SKM-1 treated with dmso at 0.1 percent for 144 hours (cell line): ENCODE measurements around the gene ASIC3.

Experiments
- DNase-seq: peaks from one replicate; lab custom pipeline; 2025; ENCODE audit not compliant: unreplicated experiment; lab: John Stamatoyannopoulos, UW

The ASIC3 gene

DNA sequence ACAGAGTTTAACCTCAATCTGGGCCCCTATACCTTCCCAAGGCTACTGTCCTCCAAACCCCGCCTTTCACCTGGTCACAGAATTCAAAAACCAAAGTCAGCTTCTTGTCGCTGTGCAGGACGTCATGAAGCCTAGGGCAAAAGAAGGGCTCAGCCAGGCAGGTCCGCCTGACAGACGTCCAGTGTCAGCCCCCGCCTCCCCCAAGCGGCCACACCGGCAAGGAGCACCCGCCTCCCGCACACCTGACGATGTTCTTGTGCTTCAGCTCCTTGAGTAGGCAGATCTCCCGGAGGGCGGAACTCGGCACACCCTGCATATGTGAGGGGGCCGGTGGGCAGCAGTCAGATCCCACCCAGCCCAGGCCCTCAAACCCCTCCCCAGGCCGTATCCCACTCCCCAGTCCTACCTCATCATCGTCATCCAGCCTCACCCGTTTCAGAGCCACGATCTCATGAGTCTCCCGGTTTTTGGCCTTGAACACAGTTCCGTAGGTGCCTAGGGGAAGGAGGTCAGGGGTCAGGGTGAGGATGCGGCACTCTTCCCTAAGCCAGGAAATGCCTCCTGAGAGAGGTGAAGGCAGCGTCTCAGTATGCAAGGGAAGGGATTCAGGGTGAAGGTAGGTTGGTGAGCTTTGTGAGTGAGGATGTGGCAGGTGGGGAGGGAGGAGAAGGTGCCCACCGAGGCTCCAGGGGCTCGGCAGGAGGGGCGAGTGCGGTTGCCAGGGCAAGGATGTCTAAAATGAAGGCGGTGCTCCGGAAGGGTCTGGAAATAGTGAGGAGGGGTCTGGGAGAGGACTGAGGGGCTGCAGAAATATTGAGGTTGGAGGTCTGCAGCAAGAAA is 8.6 kb downstream of the ASIC3 start:
- no peak for DNase-seq

DNA sequence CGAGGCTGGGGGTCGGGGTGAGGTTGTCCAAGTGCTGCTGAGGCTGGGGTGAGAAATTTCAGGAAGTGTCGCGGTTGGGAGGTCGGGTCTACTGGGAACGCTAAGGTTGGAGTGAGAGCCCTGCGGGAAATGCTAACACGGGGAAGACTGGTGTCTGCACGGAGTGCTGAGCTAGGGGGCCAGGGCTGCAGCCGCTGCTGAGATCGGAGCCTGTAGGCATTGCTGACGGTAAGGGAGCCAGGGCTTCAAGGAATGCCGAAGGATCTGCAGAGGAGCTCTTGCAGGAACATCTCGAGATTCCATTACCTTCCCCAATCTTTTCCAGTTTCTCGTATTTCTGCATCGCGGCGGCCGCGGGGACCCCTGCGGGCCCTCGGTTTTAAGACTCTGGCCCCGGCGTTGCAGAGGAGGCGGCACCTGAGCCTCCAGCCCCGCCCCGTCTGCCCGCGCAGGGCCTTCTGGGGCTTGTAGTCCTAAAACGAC is 9.2 kb downstream of the ASIC3 start, which contains the start of gene CDK5:
Gene CDK5, minus strand, starts transcription at position 392 of the 483 bp plus-strand sequence. Its CDS starts 49 bp downstream, at position 343.
- no peak for DNase-seq

DNA sequence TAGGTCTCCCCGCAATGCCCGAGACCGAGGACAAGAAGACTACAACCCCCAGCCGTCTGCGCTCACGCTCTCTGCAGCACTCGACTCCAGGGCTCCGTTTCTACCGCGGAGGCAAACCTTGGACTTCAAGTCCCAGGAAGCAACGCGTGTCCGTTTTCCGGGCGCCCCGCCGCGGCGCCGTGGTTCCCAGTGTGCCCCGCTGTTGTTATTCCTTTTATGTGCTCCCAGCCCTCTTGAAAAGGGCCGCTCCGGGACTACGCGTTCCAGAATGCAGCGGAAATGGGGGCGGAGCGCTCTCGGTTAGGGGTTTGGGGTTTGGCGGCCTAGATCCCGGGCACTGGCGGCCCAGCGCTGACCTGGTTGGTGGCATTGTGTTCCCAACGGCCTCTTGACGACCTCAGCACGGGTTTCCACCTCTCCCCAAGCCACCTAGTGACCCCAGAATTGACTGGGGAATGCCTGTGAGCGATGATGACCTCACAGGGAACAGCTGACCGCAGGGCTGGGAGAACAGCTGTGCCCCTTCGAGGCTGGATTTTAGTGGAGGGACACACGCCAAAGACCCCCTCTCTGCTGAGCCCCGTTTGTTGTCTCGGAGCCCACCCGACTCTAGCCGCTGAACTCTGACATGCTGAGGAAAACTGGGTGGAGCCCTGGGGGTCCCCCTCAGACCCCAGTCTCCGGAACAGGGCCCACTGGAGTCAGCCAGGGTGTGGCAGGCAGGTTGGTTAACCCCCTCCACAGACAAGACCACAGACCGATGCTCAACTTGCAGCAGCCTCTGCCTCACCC is 9.9 kb downstream of the ASIC3 start:
- DNase-seq: peak; percentile 85

DNA sequence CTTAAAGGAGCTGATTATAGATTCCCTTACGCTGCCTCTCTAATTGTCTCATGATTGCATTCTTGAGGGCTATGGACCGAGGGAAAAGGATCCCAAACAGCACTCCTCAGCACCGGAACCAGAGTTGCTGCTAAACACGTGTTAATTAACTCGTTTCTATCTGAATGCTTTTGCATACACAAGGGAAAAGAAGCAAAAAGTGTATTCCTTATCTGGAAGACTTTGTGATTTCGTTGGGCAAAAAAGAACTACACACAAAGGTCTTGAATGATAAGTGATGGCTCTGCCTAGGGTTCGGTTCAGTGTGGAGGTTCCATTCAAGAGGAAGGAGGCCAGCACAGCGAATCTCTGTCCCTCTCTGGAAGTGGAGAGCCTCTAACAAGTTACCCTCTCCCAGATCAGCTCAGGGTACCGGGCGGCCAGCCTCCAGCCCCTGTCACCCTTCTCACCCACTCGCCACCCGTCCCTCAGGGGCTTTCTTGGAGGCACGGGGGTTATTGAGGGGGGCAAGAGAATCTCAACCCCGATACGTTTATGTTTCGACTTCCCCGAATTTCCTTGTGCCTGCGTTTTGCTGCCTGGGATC is 10.5 kb downstream of the ASIC3 start:
- DNase-seq: no peak

DNA sequence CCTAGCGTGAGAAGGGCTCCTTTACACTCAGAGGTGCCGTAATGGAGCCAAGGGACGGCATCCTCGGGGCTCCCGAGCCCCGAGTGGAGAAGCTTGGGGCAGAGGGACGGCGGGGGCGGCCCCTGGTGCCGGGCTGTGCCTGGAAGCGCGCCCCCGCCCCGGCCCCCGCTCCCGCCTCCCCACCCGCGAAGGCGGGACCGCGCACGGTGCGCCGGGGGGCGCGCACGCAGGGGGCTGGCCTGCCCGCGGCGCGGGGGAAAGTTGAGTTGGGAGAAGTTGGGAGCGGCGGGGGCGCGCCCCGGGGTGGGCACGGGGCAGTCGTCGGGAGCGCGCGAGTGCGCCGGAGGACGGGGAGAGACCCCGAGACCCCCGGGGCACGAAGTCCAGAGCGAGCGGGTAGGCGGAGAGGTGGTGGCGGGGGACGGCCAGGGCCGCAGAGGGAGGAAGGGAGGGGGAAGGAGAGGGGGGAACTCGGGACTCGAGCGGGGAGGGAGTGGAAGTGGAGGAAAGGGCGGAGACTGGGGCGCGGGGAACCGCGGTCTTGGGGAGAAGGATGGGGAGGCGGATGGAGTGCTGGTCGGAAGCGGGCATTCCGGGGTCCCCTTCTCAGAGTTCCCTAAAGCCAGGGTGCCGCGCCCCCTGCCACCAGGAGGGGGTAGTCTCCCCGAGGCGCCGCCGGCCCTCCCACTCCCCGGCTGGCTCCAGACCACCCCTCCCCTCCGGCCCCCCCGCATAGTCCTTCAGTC is 11.2 kb downstream of the ASIC3 start, which contains the start of gene SLC4A2:
Gene SLC4A2, plus strand, starts transcription at position 223 of the 746 bp plus-strand sequence. CDS start 2,399 bp downstream, outside the sequence.
- peak; percentile 35 for DNase-seq

DNA sequence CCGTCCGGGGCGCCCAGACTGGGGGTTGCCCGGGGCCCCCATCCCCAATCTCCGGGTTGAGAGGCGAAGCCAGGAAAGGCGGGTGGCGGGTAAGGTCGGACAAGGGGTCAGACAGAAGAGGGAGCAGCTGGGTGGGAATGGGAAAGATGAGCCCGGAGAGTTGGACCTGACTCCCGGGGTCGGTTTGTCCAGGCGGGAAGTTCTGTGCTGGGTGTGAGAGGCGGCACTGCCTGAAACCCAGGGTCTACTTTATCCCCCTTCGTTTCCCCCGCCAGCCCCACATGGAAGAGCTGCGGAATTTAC is 11.7 kb downstream of the ASIC3 start:
- DNase-seq: no peak

DNA sequence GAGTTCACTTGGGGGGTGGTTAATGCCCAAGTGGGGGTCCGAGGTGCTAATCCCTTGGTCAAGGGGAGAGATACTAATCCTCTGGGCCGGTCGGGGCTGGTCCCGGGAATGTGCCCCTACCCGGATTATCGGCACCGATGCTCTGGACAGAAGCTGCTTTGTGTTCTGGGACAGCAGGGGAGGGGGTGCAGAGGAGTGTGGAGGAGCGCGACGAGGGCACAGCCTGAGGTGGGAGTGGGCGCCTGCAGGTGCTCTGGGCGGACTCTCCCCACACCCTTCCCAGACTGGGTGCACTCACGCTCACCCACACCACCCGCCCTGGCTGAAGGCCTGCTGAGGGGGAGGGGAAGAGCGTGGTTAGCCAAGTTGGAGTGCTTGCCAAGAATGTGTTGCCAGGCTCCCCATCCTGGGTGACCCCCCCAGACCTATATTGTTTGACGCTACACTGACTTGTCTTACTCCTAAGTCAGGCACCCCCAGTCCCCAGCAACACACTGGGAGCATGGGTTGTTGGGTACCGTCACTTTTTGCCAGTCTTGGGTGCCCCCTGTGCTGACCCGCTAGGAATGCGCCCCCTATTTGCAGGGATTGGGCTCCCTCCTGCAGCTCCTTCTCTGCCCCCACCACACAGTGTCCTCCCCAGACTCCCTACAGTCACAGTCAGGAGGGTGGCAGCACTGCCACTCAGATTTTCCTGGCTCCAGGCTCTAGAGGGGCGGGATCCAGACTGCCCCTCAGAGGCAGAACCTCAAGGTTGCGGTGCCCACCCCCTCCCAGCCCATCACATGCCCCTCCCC is 12.3 kb downstream of the ASIC3 start:
- DNase-seq: no peak

DNA sequence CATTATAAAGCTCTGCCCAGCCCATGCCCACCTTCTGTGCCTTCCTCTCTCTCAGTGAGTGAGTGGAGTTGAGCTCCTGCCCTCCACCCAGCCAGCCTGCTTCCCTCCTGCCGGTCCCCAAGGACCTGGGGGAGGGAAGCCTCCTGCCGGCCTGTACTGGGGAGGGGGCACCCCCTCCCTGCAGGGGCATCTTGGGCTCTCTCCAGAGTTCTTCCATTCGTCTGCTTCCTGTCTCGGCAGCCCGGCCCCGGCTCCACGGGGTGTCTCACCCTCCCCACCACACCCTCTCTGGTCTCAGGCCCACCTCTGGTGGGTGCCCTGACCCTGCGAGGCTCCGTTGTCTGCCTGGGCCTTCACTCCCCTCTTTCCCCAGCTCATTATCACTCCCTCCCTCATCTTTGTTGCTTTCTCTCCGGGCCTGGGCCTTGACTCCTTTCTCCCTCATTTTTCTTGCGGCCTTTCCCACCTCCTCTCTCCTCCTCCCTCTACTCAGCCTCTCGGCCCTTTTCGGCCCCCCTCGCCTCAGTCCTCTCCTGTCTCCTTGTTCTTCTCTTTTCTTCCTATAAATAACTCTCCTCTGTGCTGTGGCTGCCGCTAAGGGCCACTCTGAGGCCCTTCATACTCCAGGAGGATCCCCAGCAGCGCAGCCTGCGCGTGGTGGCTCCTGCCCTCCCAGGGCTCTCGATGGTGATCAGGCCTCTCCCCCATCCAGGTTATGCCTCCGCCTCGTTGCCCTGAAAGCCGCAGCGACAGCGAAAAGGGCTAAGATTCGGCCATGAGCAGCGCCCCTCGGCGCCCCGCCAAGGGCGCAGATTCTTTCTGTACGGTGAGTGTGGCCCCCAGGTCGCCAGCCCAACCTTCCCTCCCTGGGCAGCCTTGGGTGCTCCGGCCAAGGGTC is 13.1 kb downstream of the ASIC3 start:
- DNase-seq: no peak

DNA sequence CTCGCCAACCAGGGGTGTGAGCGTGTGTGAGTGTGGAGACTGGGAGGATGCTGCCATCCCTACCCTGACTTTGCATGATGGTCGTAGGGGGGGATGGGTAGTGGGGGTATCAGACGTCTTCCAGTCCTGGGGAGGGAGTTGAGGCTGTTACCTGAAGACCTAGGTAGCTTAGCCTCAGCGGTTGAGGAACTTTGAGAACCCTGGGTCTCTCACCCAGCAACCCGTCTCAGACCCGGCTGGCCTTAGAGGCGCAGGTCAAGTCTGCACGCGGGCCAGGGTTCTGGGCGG is 13.7 kb downstream of the ASIC3 start:
- DNase-seq: no peak

DNA sequence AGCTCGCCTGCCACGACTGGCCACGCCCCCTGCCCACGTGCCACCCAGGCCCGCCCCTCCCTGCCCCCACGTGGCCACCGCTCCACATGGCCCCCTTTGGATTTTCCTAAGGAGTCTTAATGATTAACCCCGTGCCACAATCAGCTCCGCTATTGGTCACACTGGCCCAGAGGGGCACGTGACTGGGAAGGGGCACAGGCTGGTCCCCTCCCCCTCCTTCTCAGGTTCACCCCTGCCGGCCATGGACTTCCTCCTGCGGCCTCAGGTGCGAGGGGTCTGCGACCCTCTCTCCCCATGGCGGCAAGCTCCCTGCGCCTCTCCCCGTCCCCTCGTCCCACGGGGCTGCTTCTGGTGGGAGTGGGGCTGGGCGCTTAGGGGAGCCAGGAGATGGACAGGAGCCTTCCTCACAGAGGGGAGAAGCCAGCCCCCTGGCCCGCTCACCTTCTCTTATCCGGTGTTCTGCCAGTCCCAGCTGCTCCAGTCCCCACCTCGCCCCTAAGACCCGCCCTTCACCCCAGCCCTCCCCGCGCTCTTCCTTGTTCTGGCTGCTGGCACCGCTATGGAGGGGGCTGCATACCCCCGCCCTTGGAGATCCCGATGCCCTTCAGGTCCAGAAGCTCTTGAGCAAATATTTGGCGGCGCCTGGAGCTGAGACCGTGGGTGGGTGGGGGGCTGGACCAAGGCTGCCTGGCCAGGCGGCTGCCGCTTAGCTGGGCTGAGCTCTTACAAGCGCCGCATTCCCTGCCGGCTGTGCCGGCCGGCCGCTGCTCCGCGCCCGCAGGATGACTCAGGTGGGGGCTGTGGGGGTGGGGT is 14.3 kb downstream of the ASIC3 start:
- DNase-seq: no peak

DNA sequence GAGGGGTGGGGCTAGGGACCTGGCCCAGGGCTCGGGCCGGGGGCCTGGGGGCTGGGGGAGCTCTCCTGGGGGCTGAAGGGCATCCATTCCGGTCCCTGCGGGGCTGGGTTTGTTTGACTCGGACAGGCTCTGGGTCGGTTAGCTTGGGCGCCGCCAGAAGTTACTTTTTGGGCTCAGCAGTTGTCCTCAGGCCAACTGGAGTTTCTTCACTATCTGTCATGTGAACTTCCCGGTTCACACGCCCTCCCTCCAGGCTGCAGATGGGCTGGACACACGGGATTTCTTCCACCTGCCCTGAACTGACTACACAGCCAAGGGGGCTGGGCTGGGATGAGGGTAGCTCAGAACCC is 14.9 kb downstream of the ASIC3 start:
- no peak for DNase-seq

DNA sequence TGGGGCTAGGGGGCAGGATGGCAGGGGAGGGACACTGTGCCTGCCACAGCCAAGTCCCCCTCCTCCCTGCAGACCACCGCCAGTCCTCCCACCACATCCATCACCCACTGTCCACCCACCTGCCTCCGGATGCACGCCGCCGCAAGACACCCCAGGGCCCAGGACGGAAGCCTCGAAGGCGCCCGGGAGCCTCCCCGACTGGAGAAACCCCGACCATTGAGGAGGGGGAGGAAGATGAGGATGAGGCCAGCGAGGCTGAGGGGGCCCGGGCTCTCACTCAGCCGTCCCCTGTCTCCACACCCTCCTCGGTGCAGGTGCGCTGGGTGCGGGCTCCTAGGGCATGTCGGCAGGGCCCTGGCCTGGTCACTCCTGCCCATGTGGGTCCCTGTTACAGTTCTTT is 16.1 kb downstream of the ASIC3 start:
- no peak for DNase-seq

DNA sequence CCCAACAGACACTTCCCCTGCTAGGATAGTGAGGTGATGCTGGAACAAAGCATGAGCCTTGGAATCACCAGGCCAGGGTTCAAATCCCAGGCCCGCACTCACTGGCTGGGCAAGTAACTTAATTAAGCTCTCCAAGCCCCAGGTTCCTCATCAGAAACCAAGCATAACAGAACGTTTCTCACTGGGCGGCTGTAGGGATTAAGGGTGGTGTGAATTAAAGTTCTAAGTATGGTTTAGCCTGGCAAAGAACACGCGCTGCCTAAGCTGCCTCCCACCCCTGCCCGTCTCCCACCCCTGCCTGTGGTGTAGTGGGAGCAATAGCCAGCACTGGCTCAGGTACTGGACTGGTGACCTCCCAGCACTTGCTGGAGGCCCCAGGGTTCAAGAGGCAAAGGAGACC is 16.7 kb downstream of the ASIC3 start:
- no peak for DNase-seq

DNA sequence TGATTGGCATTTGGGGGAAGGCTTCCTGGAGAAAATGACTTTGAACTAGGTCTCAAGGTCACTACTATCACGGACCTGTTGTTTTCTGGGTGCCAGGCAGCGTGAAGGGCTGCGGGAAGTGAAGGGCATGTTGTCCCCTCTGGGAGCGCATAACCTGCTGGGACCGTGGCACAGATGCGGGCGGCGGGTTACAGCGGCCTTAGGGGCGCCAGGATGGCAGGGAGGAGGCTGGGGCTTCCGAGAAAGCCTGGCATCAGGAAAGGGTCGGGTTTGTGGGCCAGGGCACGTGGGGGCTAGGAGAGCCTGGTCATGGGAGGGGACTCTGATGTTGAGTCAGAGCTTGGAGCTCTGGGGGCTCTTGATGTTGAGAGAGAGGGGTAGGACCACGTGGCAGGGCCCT is 17.2 kb downstream of the ASIC3 start:
- DNase-seq: no peak

DNA sequence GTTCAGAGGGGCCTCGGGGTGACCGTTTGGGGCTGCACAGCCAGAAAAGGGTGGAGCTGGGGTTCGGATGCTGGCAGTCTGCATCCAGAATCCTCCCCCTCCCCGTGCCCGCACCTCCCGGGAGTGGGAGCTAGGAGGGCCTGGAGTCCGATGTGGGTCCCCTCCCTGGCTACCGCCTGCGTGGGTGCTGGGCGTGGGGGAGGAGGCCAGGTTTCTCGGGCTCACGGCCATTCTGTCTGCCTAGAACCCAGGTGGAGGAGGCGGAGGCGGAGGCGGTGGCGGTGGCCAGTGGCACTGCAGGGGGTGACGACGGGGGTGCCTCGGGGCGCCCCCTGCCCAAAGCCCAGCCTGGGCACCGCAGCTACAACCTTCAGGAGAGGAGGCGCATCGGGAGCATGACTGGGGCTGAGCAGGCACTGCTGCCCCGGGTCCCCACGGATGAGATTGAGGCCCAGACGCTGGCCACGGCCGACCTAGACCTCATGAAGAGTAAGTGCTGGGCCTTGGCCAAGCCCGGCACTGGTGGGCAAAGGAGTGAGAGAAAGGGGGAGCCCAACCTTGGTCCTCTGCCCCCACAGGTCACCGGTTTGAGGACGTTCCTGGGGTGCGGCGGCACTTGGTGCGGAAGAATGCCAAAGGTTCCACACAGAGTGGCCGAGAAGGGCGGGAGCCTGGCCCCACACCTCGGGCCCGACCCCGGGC is 18.1 kb downstream of the ASIC3 start:
- DNase-seq: no peak

DNA sequence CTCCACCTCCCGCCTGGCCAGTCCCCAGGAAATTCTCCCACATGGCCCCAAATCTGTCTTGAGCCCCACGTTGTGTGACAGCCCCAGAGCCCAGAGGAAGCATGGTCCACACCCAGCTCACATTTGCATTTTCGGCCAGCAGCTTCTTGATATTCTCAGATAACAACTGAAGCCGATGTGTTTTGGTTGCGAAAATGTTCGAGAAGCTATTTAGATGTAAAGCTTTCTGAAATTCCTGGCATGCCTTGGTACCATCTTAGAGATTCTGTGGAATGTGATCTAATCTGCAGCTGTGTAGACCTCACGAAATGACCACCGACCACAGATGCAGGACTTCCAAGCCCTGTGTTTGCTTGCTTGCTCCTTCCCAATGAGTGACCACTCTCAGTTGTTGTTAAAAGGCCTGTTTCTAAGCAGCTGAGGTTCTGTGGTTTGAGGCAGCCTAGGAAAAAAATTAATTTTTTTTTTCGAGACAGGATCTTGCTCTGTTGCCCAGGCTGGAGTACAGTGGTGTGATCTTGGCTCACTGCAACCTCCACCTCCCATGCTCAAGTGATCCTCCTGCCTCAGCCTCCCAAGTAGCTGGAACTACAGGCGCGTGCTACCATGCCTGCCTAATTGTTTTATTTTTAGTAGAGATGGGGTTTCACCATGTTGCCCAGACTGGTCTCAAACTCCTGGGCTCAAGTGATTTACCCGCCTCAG is 19.9 kb downstream of the ASIC3 start:
- no peak for DNase-seq

DNA sequence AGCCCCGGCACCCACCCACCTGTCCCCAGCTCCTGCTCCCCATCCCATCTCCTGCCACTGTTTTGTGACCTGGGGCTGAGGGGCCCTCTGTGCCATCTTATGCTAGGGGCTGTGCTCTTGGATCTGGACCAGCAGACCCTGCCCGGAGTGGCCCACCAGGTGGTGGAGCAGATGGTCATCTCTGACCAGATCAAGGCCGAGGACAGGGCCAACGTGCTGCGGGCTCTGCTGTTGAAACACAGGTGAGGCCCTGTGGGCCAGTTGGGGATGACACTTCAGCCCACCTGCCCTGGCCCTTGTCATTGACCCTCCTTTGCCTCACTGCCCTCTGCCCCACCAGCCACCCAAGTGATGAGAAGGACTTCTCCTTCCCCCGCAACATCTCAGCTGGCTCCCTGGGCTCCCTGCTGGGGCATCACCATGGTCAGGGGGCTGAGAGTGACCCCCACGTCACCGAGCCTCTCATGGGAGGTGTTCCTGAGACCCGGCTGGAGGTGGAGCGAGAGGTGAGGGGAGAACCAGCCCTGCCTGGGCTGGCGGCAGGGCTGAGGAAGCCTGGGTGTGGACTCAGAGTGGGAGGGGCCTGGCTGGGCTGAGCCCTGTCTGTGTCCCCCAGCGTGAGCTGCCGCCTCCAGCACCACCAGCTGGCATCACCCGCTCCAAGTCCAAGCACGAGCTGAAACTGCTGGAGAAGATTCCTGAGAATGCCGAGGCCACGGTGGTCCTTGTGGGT is 21.7 kb downstream of the ASIC3 start:
- no peak for DNase-seq
